Panc1 (cell line): ENCODE measurements around the gene ECHS1. TPM values are rescaled to one million over a fixed set of nuclear protein-coding genes. Genes with fewer than 3 reads are reported as not detected.

ENCODE experiments used
- ATAC-seq: fragments of 200-7000 bp; cut with Tn5 transposase; 2 replicates; pipeline ENCODE4 v1.9.1; 2020; ENCODE audit warnings: mild to moderate bottlenecking, moderate library complexity
- BruUV-seq: library from RNA; stranded (reverse); fragments of 400-500 nt; replicated peaks from 2 replicates; lab custom pipeline; 2021; lab: Mats Ljungman, UMichigan
- CTCF ChIA-PET: fragments of 300-600 bp; sonication (Branson Sonifier 250); formaldehyde crosslinking; loops from one replicate; lab custom pipeline; 2022; ENCODE audit warnings: antibody characterized with exemption; lab: Charles Lee
- POLR2A ChIA-PET: fragments of 300-600 bp; sonication (Branson Sonifier 250); formaldehyde crosslinking; loops from one replicate; lab custom pipeline; 2022; ENCODE audit warnings: antibody characterized with exemption; lab: Charles Lee
- DNase-seq: peaks from one replicate; pipeline ENCODE4 v3.0.0-alpha.2; 2010; ENCODE audit warnings: low read depth, low spot score
- H3K27ac ChIP-seq: 2 replicates; pipeline ENCODE4 v1.5.1; 2011; ENCODE audit warnings: mild to moderate bottlenecking, low read length, inconsistent platforms
- H3K27me3 ChIP-seq: fragments of 200-500 bp; sonication (Bioruptor generic); 2 replicates; pipeline ENCODE4 v1.6.0; 2014; ENCODE audit warnings: low read length, inconsistent platforms; ENCODE audit not compliant: control insufficient read depth, insufficient read depth
- H3K36me3 ChIP-seq: fragments of 200-500 bp; sonication (Bioruptor generic); 2 replicates; pipeline ENCODE4 v1.5.1; 2014; ENCODE audit warnings: inconsistent platforms, mild to moderate bottlenecking, low read length, moderate library complexity; ENCODE audit not compliant: control insufficient read depth, insufficient read depth
- H3K4me1 ChIP-seq: 2 replicates; pipeline ENCODE4 v1.5.1; 2011; ENCODE audit warnings: inconsistent platforms, mild to moderate bottlenecking, low read length, moderate library complexity; ENCODE audit not compliant: control insufficient read depth, insufficient read depth
- H3K4me3 ChIP-seq, 2 experiments: 2 replicates each; pipeline ENCODE4 v1.5.1; 2011 to 2012; ENCODE audit warnings: low read depth in 2 of 2, low read length in 2 of 2, mild to moderate bottlenecking in 2 of 2, inconsistent platforms in 1 of 2, moderate library complexity in 1 of 2
- H3K9me3 ChIP-seq: fragments of 200-500 bp; sonication (Bioruptor generic); 2 replicates; pipeline ENCODE4 v1.5.1; 2014; ENCODE audit warnings: low read depth, mild to moderate bottlenecking, inconsistent platforms, low read length, moderate library complexity; ENCODE audit not compliant: control insufficient read depth, insufficient read depth
- CTCF ChIP-seq: fragments of 450-650 bp; IDR thresholded peaks from 2 replicates; pipeline ENCODE4 v1.5.1; 2017; ENCODE audit warnings: mild to moderate bottlenecking
- POLR2AphosphoS5 ChIP-seq: IDR thresholded peaks from 2 replicates; pipeline ENCODE4 v1.6.1; 2012; ENCODE audit warnings: mild to moderate bottlenecking, low read depth, low read length, moderate library complexity
- REST ChIP-seq, 2 experiments: IDR thresholded peaks; 2 replicates each; pipeline ENCODE4 v1.6.1; 2011 to 2012; ENCODE audit warnings: low read depth in 2 of 2, control low read depth in 1 of 2, low read length in 1 of 2, mild to moderate bottlenecking in 1 of 2, moderate library complexity in 1 of 2; ENCODE audit not compliant: insufficient read depth in 1 of 2
- SIN3A ChIP-seq: IDR thresholded peaks from 2 replicates; pipeline ENCODE4 v1.6.1; 2012; ENCODE audit warnings: low read depth, mild to moderate bottlenecking, low read length, moderate library complexity, borderline replicate concordance; ENCODE audit not compliant: insufficient read depth
- TCF7L2 ChIP-seq: IDR thresholded peaks from 2 replicates; pipeline ENCODE4 v1.6.1; 2011; ENCODE audit warnings: mild to moderate bottlenecking, low read depth, low read length, inconsistent platforms
- in situ Hi-C: cut with HindIII; loops from 2 replicates; pipeline ENCODE4 v1.10.0; 2016; ENCODE audit warnings: low sequenced_read_pairs, low pct_unique_long_range_greater_than_20kb
- intact Hi-C: fragments of 100-400 bp; cut with micrococcal nuclease; formaldehyde crosslinking; loops from one replicate; pipeline ENCODE4 v1.10.0; 2022; ENCODE audit not compliant: unreplicated experiment
- total RNA-seq: library from RNA; stranded (reverse); gene quantifications from one replicate; pipeline ENCODE4 v1.2.1, GENCODE V29; 2021; ENCODE audit not compliant: unreplicated experiment

The ECHS1 gene
- total RNA-seq, 1 experiment from 2014 or later, result 165 TPM

GRCh38 chr10:133346413-133346812 lies 26.7 kb downstream of the ECHS1 start:
- no peaks in the 10 kb centered on the region for H3K36me3 ChIP-seq
- H3K9me3 ChIP-seq, result no peaks in the 10 kb centered on the region
- in situ Hi-C loops, result no loop called here
- intact Hi-C loops, result no loop called here
- no peaks in the 10 kb centered on the region for H3K27me3 ChIP-seq
- DNase-seq (no peak), ATAC-seq (no peak)
- POLR2A ChIA-PET, result no interaction called here
- no peak for TF ChIP-seq SIN3A
- no peak for TF ChIP-seq REST (IDR thresholded peaks at IDR 0.05; ENCODE audit: insufficient read depth in 1 of 2, low read depth in 2 of 2, low read length in 1 of 2)
- no peak for TF ChIP-seq TCF7L2
- TF ChIP-seq POLR2AphosphoS5, result no peak
- TF ChIP-seq CTCF, result no peak
- H3K27ac ChIP-seq, result no peak overlapping the region
- BruUV-seq, result no TSS peak
- CTCF ChIA-PET, result no interaction called here
- H3K4me1 ChIP-seq, result peaks cover 10% of the 10 kb centered on the region; the same call in 1 of the 2 replicates
- H3K4me3 ChIP-seq, result no peak overlapping the region

GRCh38 chr10:133344236-133344635 lies 28.9 kb downstream of the ECHS1 start:
- DNase-seq (no peak), ATAC-seq (no peak)
- Histone ChIP-seq H3K27ac (no peak overlapping the region), H3K4me1 (0 out of 2 replicates have a peak, but pooled peaks cover 4% of the 10 kb centered on the region), H3K4me3 (no peak overlapping the region), H3K9me3 (no peaks in the 10 kb centered on the region), H3K27me3 (no peaks in the 10 kb centered on the region), H3K36me3 (no peaks in the 10 kb centered on the region)
- in situ Hi-C loops, result no loop called here
- intact Hi-C loops, result no loop called here
- TF ChIP-seq SIN3A, result no peak
- no peak for TF ChIP-seq CTCF
- no peak for TF ChIP-seq POLR2AphosphoS5
- TF ChIP-seq REST (IDR thresholded peaks at IDR 0.05; ENCODE audit: insufficient read depth in 1 of 2, low read depth in 2 of 2, low read length in 1 of 2), result no peak
- TF ChIP-seq TCF7L2, result no peak
- no TSS peak for BruUV-seq
- ChIA-PET CTCF (no interaction called here), POLR2A (no interaction called here)
